ENCODE results near the gene GJA4. TPM values are rescaled to one million over a fixed set of nuclear protein-coding genes. Genes with fewer than 3 reads are reported as not detected.

The GJA4 gene
- total and polyA plus RNA-seq, 2 of the 13 experiments (the other 11 are each of a cell fraction or from before 2014, with no cell fraction given), result not detected

GRCh38 chr1:34755961-34756360 lies 36.8 kb upstream of the GJA4 start:
- FAIRE-seq (no peak), DNase-seq (ENCODE audit: low spot score) (no peak), ATAC-seq (no peak)
- Histone ChIP-seq H3K27ac (ENCODE audit: extremely low read length, insufficient read depth, low read length) (no peak overlapping the region), H3K9me3 (ENCODE audit: low read length) (no peaks in the 10 kb centered on the region), H3K4me2 (ENCODE audit: low read depth, low read length) (no peak overlapping the region), H2AFZ (ENCODE audit: low read length) (no peak overlapping the region), H3K27me3 (ENCODE audit: control insufficient read depth in 1 of 2, insufficient read depth in 2 of 2, low read length in 2 of 2) (peaks cover 3 to 48% of the 10 kb centered on the region in 2 experiments; a peak in 3 of 5 replicates), H3K36me3 (replicated peaks in 1 of 2; ENCODE audit: control insufficient read depth in 1 of 2, insufficient read depth in 2 of 2, low read length in 2 of 2) (no peaks in the 10 kb centered on the region), H3K9ac (ENCODE audit: insufficient read depth, low read depth, low read length) (no peak overlapping the region), H3K4me1 (ENCODE audit: insufficient read depth, low read length) (no peaks in the 10 kb centered on the region), H3K4me3 (replicated peaks in 1 of 3; ENCODE audit: insufficient read depth in 1 of 3, low read depth in 2 of 3, low read length in 3 of 3) (no peak overlapping the region), H3K79me2 (ENCODE audit: insufficient read depth, low read length) (no peaks in the 10 kb centered on the region), H4K20me1 (ENCODE audit: insufficient read depth, low read length) (no peaks in the 10 kb centered on the region)
- 12% methylated on average over 6 of the region's 6 CpGs for WGBS (ENCODE audit: low lambda C conversion rate)
- TF ChIP-seq, protein P1, sequence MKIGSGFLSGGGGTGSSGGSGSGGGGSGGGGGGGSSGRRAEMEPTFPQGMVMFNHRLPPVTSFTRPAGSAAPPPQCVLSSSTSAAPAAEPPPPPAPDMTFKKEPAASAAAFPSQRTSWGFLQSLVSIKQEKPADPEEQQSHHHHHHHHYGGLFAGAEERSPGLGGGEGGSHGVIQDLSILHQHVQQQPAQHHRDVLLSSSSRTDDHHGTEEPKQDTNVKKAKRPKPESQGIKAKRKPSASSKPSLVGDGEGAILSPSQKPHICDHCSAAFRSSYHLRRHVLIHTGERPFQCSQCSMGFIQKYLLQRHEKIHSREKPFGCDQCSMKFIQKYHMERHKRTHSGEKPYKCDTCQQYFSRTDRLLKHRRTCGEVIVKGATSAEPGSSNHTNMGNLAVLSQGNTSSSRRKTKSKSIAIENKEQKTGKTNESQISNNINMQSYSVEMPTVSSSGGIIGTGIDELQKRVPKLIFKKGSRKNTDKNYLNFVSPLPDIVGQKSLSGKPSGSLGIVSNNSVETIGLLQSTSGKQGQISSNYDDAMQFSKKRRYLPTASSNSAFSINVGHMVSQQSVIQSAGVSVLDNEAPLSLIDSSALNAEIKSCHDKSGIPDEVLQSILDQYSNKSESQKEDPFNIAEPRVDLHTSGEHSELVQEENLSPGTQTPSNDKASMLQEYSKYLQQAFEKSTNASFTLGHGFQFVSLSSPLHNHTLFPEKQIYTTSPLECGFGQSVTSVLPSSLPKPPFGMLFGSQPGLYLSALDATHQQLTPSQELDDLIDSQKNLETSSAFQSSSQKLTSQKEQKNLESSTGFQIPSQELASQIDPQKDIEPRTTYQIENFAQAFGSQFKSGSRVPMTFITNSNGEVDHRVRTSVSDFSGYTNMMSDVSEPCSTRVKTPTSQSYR (CRISPR knock-in tag; IDR thresholded peaks at IDR 0.05; ENCODE audit: borderline replicate concordance), result no peak
- TF ChIP-seq TBP (CRISPR knock-in tag; IDR thresholded peaks at IDR 0.05), result no peak
- no peak for TF ChIP-seq ZNF24 (IDR thresholded peaks at IDR 0.05)
- TF ChIP-seq RBAK (CRISPR knock-in tag; IDR thresholded peaks at IDR 0.05), result no peak
- TF ChIP-seq NR2C2 (CRISPR knock-in tag; IDR thresholded peaks at IDR 0.05; ENCODE audit: borderline replicate concordance), result no peak
- TF ChIP-seq ZSCAN31 (CRISPR knock-in tag; IDR thresholded peaks at IDR 0.05; ENCODE audit: low read depth), result no peak
- TF ChIP-seq ZFX (CRISPR knock-in tag; IDR thresholded peaks at IDR 0.05; ENCODE audit: low read depth), result no peak
- no peak for TF ChIP-seq ZC3H4 (CRISPR knock-in tag; IDR thresholded peaks at IDR 0.05; ENCODE audit: borderline replicate concordance)
- TF ChIP-seq EED (CRISPR knock-in tag; IDR thresholded peaks at IDR 0.05), result no peak
- TF ChIP-seq ETV5 (CRISPR knock-in tag; IDR thresholded peaks at IDR 0.05; ENCODE audit: borderline replicate concordance), result no peak
- TF ChIP-seq ARHGAP35 (CRISPR knock-in tag; IDR thresholded peaks at IDR 0.05; ENCODE audit: borderline replicate concordance), result no peak
- TF ChIP-seq ZNF572 (CRISPR knock-in tag; IDR thresholded peaks at IDR 0.05), result no peak
- TF ChIP-seq POLR2AphosphoS2 (IDR thresholded peaks at IDR 0.05; ENCODE audit: low read depth, low read length), result no peak
- TF ChIP-seq, protein P2, sequence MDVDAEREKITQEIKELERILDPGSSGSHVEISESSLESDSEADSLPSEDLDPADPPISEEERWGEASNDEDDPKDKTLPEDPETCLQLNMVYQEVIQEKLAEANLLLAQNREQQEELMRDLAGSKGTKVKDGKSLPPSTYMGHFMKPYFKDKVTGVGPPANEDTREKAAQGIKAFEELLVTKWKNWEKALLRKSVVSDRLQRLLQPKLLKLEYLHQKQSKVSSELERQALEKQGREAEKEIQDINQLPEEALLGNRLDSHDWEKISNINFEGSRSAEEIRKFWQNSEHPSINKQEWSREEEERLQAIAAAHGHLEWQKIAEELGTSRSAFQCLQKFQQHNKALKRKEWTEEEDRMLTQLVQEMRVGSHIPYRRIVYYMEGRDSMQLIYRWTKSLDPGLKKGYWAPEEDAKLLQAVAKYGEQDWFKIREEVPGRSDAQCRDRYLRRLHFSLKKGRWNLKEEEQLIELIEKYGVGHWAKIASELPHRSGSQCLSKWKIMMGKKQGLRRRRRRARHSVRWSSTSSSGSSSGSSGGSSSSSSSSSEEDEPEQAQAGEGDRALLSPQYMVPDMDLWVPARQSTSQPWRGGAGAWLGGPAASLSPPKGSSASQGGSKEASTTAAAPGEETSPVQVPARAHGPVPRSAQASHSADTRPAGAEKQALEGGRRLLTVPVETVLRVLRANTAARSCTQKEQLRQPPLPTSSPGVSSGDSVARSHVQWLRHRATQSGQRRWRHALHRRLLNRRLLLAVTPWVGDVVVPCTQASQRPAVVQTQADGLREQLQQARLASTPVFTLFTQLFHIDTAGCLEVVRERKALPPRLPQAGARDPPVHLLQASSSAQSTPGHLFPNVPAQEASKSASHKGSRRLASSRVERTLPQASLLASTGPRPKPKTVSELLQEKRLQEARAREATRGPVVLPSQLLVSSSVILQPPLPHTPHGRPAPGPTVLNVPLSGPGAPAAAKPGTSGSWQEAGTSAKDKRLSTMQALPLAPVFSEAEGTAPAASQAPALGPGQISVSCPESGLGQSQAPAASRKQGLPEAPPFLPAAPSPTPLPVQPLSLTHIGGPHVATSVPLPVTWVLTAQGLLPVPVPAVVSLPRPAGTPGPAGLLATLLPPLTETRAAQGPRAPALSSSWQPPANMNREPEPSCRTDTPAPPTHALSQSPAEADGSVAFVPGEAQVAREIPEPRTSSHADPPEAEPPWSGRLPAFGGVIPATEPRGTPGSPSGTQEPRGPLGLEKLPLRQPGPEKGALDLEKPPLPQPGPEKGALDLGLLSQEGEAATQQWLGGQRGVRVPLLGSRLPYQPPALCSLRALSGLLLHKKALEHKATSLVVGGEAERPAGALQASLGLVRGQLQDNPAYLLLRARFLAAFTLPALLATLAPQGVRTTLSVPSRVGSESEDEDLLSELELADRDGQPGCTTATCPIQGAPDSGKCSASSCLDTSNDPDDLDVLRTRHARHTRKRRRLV (CRISPR knock-in tag; IDR thresholded peaks at IDR 0.05), result no peak
- no peak for TF ChIP-seq ZNF570 (CRISPR knock-in tag; IDR thresholded peaks at IDR 0.05; ENCODE audit: borderline replicate concordance)
- intact Hi-C loops (cut with micrococcal nuclease; ENCODE audit: unreplicated experiment) (no loop called here), in situ Hi-C loops (cut with HindIII; ENCODE audit: extremely low pct_ligation_motif_present, low pct_unique_long_range_greater_than_20kb) (no loop called here)
- no TSS peak for BruUV-seq (replicated peaks)
- ChIA-PET POLR2A (no interaction called here), CTCF (ENCODE audit: low intra/inter-chr PET ratio, low total read pairs) (no interaction called here)

All from HepG2 (cell line).